GM23248 (cell line): ENCODE results near the gene NCAPG. TPM values are rescaled to one million over a fixed set of nuclear protein-coding genes. Genes with fewer than 3 reads are reported as not detected.

Experiments
- DNase-seq: peaks from one replicate; pipeline ENCODE4 v3.0.0-alpha.2; 2015
- H2AFZ ChIP-seq: fragments of 200-600 bp; sonication (generic); 2 replicates; pipeline ENCODE4 v1.6.1; 2016; ENCODE audit warnings: antibody characterized with exemption
- H3F3A ChIP-seq: fragments of 200-600 bp; sonication (generic); 2 replicates; pipeline ENCODE4 v1.6.1; 2016; ENCODE audit warnings: mild to moderate bottlenecking, antibody characterized with exemption, mixed run types; ENCODE audit not compliant: insufficient read depth
- H3K27ac ChIP-seq: fragments of 200-600 bp; sonication (generic); 2 replicates; pipeline ENCODE4 v1.5.1; 2016; ENCODE audit warnings: mild to moderate bottlenecking
- H3K27me3 ChIP-seq: fragments of 200-600 bp; sonication (generic); replicated peaks from 2 replicates; pipeline ENCODE4 v1.6.1; 2016; ENCODE audit warnings: mild to moderate bottlenecking; ENCODE audit not compliant: insufficient read depth
- H3K36me3 ChIP-seq: fragments of 200-600 bp; sonication (generic); 2 replicates; pipeline ENCODE4 v1.6.1; 2016; ENCODE audit warnings: low read depth, mild to moderate bottlenecking
- H3K4me1 ChIP-seq: fragments of 200-600 bp; sonication (generic); 2 replicates; pipeline ENCODE4 v1.6.1; 2016; ENCODE audit warnings: mild to moderate bottlenecking; ENCODE audit not compliant: insufficient read depth
- H3K4me2 ChIP-seq: fragments of 200-600 bp; sonication (generic); one replicate; pipeline ENCODE4 v1.6.1; 2016; ENCODE audit warnings: mild to moderate bottlenecking; ENCODE audit not compliant: unreplicated experiment
- H3K4me3 ChIP-seq: fragments of 200-600 bp; sonication (generic); 2 replicates; pipeline ENCODE4 v1.5.1; 2016; ENCODE audit warnings: mild to moderate bottlenecking
- H3K79me2 ChIP-seq: fragments of 200-600 bp; sonication (generic); 2 replicates; pipeline ENCODE4 v1.6.1; 2016; ENCODE audit warnings: mild to moderate bottlenecking; ENCODE audit not compliant: insufficient read depth
- H3K9ac ChIP-seq: fragments of 200-600 bp; sonication (generic); 2 replicates; pipeline ENCODE4 v1.6.1; 2016; ENCODE audit warnings: mild to moderate bottlenecking
- H3K9me2 ChIP-seq: fragments of 200-600 bp; sonication (generic); 2 replicates; pipeline ENCODE4 v1.6.1; 2016; ENCODE audit warnings: mixed run types, mild to moderate bottlenecking, moderate library complexity; ENCODE audit not compliant: insufficient read depth
- H3K9me3 ChIP-seq: fragments of 200-600 bp; sonication (generic); one replicate; pipeline ENCODE4 v1.6.1; 2017; ENCODE audit warnings: low read depth
- H4K20me1 ChIP-seq: fragments of 200-600 bp; sonication (generic); 2 replicates; pipeline ENCODE4 v1.6.0; 2016; ENCODE audit not compliant: insufficient read depth
- EZH2 ChIP-seq: fragments of 200-600 bp; sonication (generic); IDR thresholded peaks from 2 replicates; pipeline ENCODE4 v1.6.1; 2018; ENCODE audit warnings: antibody characterized with exemption, mild to moderate bottlenecking; ENCODE audit not compliant: insufficient read depth, poor library complexity, severe bottlenecking
- EZH2phosphoT487 ChIP-seq: fragments of 200-600 bp; sonication (generic); IDR thresholded peaks from 2 replicates; pipeline ENCODE4 v1.6.1; 2018; ENCODE audit warnings: antibody characterized with exemption, moderate library complexity, mild to moderate bottlenecking, low read depth; ENCODE audit not compliant: insufficient read depth
- WGBS, 2 experiments: methylation state at CpG; one replicate each; pipeline ENCODE4 v1.1.6; 2015 to 2017; ENCODE audit warnings: low lambda C conversion rate in 2 of 2, low coverage in 1 of 2; ENCODE audit errors: missing lambda C conversion rate in 2 of 2; 5-methylcytosine and 5-hydroxymethylcytosine counted together
- in situ Hi-C: fragments of 300-500 bp; cut with MboI; formaldehyde crosslinking; loops from 2 replicates; pipeline ENCODE4 v1.15.0; 2020
- polyA plus RNA-seq: library from polyadenylated mRNA; unstranded; fragments of >200 nt; fragmentation: Nextera tagmentation; extraction: Ambion mirVana; gene quantifications from 2 replicates; pipeline ENCODE4 v1.2.1, GENCODE V29; 2016
- total RNA-seq: library from RNA; depleted of rRNA; stranded (reverse); fragments of >200 nt; shearing (Covaris generic); gene quantifications from 2 replicates; pipeline ENCODE4 v1.2.3, GENCODE V29; 2014

The NCAPG gene
- total and polyA plus RNA-seq, 2 experiments from 2014 or later = 13.1 to 15.6 TPM

DNA sequence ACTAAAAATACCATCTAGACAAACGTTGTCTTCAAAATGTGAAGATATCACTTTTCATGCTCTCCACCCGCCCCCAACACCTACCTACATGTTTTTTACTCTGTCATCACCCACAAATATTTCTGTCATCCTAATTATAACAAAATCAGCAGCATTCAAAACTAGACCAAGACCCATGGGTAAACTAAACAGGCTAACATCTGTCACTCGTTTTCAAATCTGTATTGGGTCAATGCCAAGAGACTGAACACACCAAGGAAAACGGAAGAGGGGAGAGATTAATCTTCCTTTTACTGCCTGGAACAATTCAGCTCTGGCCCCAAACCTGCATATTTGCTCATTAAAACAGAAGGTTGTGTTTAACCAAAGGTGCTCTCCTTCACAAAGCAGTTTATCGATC lies 46.8 kb upstream of the NCAPG start:
- no peak overlapping the region for H3K4me3 ChIP-seq
- in situ Hi-C loops = no loop called here
- no peaks in the 10 kb centered on the region for H3K36me3 ChIP-seq
- H3K79me2 ChIP-seq = no peaks in the 10 kb centered on the region
- H3K27ac ChIP-seq = no peak overlapping the region
- H3K9me2 ChIP-seq = no peaks in the 10 kb centered on the region
- H3K4me2 ChIP-seq = no peak overlapping the region
- no peaks in the 10 kb centered on the region; the same call in 1 of the 2 replicates for H3K27me3 ChIP-seq
- no peaks in the 10 kb centered on the region for H3K4me1 ChIP-seq
- TF ChIP-seq EZH2phosphoT487 = no peak
- no peak overlapping the region for H2AFZ ChIP-seq
- 18 to 20% methylated on average over 5 of the region's 5 CpGs for WGBS, 2 experiments
- H3F3A ChIP-seq = no peaks in the 10 kb centered on the region
- no peaks in the 10 kb centered on the region for H3K9me3 ChIP-seq
- H3K9ac ChIP-seq = no peak overlapping the region
- H4K20me1 ChIP-seq = no peaks in the 10 kb centered on the region
- DNase-seq = no peak

DNA sequence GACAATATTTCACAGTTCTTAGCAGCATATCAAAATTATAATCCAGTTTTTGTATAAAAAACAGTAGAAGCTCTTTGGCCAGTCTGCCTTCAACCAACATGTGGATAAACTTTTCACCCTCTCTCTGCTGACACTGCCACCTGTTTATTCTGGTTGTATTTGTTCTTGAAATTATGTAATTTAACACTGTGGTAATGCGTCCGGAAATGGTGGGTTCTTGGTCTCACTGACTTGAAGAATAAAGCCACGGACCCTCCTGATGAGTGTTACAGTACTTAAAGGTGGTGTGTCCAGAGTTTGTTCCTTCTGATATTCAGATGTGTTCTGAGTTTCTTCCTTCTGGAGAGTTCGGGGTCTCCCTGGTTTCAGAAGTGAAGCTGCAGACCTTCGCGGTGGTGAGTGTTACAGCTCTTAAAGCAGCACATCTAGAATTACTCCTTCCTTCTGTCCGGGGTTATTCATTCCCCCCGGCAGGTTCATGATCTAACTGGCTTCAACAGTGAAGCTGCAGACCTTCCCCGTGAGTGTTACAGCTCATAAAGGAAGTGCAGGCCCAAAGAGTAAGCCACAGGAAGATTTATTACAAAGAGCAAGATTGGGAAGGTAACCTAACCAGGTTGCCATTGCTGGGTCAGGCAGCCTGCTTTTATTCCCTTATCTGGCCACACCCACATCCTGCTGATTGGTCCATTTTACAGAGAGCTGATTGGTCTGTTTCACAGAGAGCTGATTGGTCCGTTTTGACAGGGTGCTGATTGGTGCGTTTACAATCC lies 45.1 kb upstream of the NCAPG start:
- no peak for DNase-seq
- TF ChIP-seq EZH2 = no peak
- TF ChIP-seq EZH2phosphoT487 = no peak
- Histone ChIP-seq H3K9ac (no peak overlapping the region), H3K9me2 (no peaks in the 10 kb centered on the region), H3F3A (no peaks in the 10 kb centered on the region), H3K4me3 (no peak overlapping the region), H3K4me2 (no peak overlapping the region), H3K27ac (no peak overlapping the region), H2AFZ (no peak overlapping the region), H3K4me1 (no peaks in the 10 kb centered on the region), H3K79me2 (no peaks in the 10 kb centered on the region), H3K9me3 (no peaks in the 10 kb centered on the region), H4K20me1 (no peaks in the 10 kb centered on the region), H3K36me3 (no peaks in the 10 kb centered on the region), H3K27me3 (no peaks in the 10 kb centered on the region; the same call in 1 of the 2 replicates)
- WGBS, 2 experiments = 70 to 71% methylated on average over 11 of the region's 11 CpGs
- in situ Hi-C loops = no loop called here

DNA sequence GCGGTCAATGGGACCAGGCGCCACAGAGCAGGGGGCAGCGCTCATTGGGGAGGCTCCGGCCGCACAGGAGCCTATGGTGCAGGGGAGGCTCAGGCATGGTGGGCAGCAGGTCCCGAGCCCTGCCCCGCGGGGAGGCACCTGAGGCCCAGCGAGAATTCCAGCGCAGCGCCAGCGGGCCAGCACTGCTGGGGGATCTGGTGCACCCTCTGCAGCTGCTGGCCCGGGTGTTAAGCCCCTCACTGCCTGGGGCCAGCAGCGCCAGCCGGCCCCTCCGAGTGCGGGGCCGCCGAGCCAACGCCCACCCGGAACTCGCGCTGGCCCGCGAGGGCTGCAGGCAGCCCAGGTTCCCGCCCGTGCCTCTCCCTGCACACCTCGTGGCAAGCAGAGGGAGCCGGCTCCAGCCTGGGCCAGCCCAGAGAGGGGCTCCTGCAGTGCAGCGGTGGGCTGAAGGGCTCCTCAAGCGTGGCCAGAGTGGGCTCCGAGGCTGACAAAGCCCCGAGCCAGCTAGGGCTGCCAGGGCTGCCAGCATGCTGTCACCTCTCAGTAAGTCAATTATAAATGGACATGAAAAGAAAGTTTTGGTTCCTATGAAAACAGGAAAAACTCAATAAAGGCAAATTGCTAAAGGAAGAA lies 43.8 kb upstream of the NCAPG start:
- H4K20me1 ChIP-seq = no peaks in the 10 kb centered on the region
- 75 to 80% methylated on average over 24 to 32 of the region's 33 CpGs for WGBS, 2 experiments
- no peak overlapping the region for H3K4me3 ChIP-seq
- H3K9ac ChIP-seq = no peak overlapping the region
- DNase-seq = no peak
- no peaks in the 10 kb centered on the region for H3K4me1 ChIP-seq
- in situ Hi-C loops = no loop called here
- H3K27me3 ChIP-seq = no peaks in the 10 kb centered on the region; the same call in 1 of the 2 replicates
- H3K36me3 ChIP-seq = no peaks in the 10 kb centered on the region
- no peaks in the 10 kb centered on the region for H3K9me3 ChIP-seq
- TF ChIP-seq EZH2phosphoT487 = no peak
- TF ChIP-seq EZH2 = no peak
- no peak overlapping the region for H3K4me2 ChIP-seq
- H3F3A ChIP-seq = no peaks in the 10 kb centered on the region
- H3K9me2 ChIP-seq = no peaks in the 10 kb centered on the region
- H3K79me2 ChIP-seq = no peaks in the 10 kb centered on the region
- H3K27ac ChIP-seq = no peak overlapping the region
- H2AFZ ChIP-seq = no peak overlapping the region

DNA sequence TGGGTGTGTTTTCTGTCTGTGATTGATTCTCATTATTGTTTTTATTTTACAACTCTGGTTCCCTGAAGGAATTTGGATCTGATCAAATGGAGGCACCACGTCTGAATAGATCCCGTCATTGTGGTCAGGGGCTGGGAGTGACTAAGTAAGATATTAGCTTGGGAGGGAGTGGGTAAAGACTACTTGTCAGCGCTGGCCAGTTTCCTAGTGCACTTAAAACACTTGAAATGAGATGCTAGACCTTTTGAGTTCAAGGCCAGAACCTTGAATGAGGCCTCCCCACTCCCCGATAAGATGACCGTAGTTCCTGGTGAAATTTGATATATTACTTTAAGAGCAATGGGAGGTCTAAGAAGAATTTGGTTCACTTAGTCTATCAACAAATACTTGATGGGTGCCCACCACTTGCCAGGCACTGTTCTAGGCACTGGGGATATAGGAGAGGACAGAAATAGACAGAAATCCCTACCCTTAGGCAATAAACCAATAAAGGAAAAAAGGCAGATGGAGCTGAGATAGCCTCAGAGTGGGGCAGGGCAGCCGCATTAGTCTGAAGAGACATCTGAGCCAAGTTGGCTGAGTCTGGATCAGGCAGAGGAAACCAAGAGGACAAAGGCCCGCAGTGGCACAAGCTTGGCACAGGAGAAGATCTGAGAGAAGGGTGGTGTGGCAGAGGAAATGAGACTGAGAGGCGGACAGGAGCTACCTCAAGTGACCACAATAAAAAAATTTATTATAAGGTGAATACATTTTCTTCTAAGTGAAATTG lies 41.2 kb upstream of the NCAPG start:
- Histone ChIP-seq H3K36me3 (no peaks in the 10 kb centered on the region), H3K9me3 (no peaks in the 10 kb centered on the region), H3K27me3 (no peaks in the 10 kb centered on the region; the same call in none of the 2 replicates), H3K27ac (no peak overlapping the region), H3K9ac (no peak overlapping the region), H3K4me3 (no peak overlapping the region), H3K4me1 (no peaks in the 10 kb centered on the region), H3K4me2 (no peak overlapping the region), H3K9me2 (no peaks in the 10 kb centered on the region), H2AFZ (no peak overlapping the region), H4K20me1 (no peaks in the 10 kb centered on the region), H3F3A (no peaks in the 10 kb centered on the region), H3K79me2 (no peaks in the 10 kb centered on the region)
- no peak for TF ChIP-seq EZH2
- TF ChIP-seq EZH2phosphoT487 = no peak
- 56 to 60% methylated on average over 8 of the region's 8 CpGs for WGBS, 2 experiments
- DNase-seq = no peak
- in situ Hi-C loops = no loop called here
